Adrenal gland (tissue), 12 donors: ENCODE data around the gene NUDT17. TPM values are rescaled to one million over a fixed set of nuclear protein-coding genes. Genes with fewer than 3 reads are reported as not detected.

Experiments used
- DNase-seq, 7 donors: peaks; one replicate each; pipeline ENCODE4 v3.0.0-alpha.2; 2019 to 2020
- H3K27ac ChIP-seq, 5 donors: fragments of 200-600 bp; sonication (generic) in 4 of 5; 1 replicate in 3 of 5; 2 replicates in 2 of 5; pipeline versions ENCODE4 v1.5.1 to v1.8.0; 2016 to 2020; ENCODE audit warnings: mild to moderate bottlenecking in 1 of 5
- H3K27me3 ChIP-seq: fragments of 200-600 bp; 2 replicates; pipeline ENCODE4 v1.8.0; 2021
- H3K36me3 ChIP-seq, 2 donors: fragments of 200-600 bp; replicated peaks in 1 of 2; 1 replicate in 1 of 2; 2 replicates in 1 of 2; pipeline versions ENCODE4 v1.5.1 to v1.8.0; 2018 to 2022
- H3K4me1 ChIP-seq, 2 donors: fragments of 200-600 bp; replicated peaks in 1 of 2; 1 replicate in 1 of 2; 2 replicates in 1 of 2; pipeline versions ENCODE4 v1.5.1 to v1.8.0; 2018 to 2021
- H3K4me3 ChIP-seq, 4 donors: fragments of 200-600 bp; sonication (generic) in 3 of 4; one replicate each; pipeline ENCODE4 v1.5.1; 2016 to 2018
- H3K9me3 ChIP-seq, 3 donors: fragments of 200-600 bp; sonication (generic) in 1 of 3; replicated peaks in 1 of 3; 1 replicate in 2 of 3; 2 replicates in 1 of 3; pipeline versions ENCODE4 v1.5.1 to v1.8.0; 2016 to 2021
- CTCF ChIP-seq, 6 experiments: fragments of 450-650 bp in 4 of 6; fragments of 200-600 bp in 2 of 6; sonication (generic) in 1 of 6; IDR thresholded peaks; 1 replicate in 5 of 6; 2 replicates in 1 of 6; pipeline versions ENCODE4 v1.5.1 to v1.8.0; 2016 to 2021; ENCODE audit warnings: antibody characterized with exemption in 6 of 6, mild to moderate bottlenecking in 2 of 6, moderate library complexity in 1 of 6
- POLR2A ChIP-seq, 2 donors: fragments of 450-650 bp; IDR thresholded peaks; one replicate each; pipeline ENCODE4 v1.6.1; 2017; ENCODE audit warnings: antibody characterized with exemption in 2 of 2, mild to moderate bottlenecking in 2 of 2, moderate library complexity in 1 of 2
- WGBS, 4 donors: extraction: QIAGEN DNeasy Blood & Tissue Kit in 2 of 4; methylation state at CpG; one replicate each; pipeline versions ENCODE4 v1.1.5 to v1.1.7; 2013 to 2017; 5-methylcytosine and 5-hydroxymethylcytosine counted together
- intact Hi-C, 2 donors: fragments of 100-400 bp; cut with DNase I; formaldehyde crosslinking; loops; one replicate each; pipeline versions ENCODE4 v1.14.1 to v1.15.0; 2022 to 2023
- polyA plus RNA-seq, 3 donors: library from polyadenylated mRNA; stranded (reverse); fragments of 200-250 nt in 2 of 3; fragments of 350-450 nt in 1 of 3; fragmentation: Illumina TruSeq in 1 of 3; extraction: RNeasy Lipid Tissue Mini Kit (QIAGEN cat#74804) in 1 of 3; gene quantifications; one replicate each; pipeline ENCODE4 v1.2.3, GENCODE V29; 2013 to 2014
- total RNA-seq, 9 donors: library from RNA; depleted of rRNA in 4 of 9; stranded (reverse); fragments of >200 nt in 4 of 9; fragments of 120-200 nt in 1 of 9; fragmentation: NEBNext Ultra II Directional in 1 of 9; extraction: Animal tissue kit (Norgen Biotek cat#: 25700) in 1 of 9; gene quantifications; one replicate each; pipeline versions ENCODE4 v1.1.0 to v1.2.4, GENCODE V29; 2013 to 2023
- donor health status: healthy with polysubstance abuse.
- donor health status: Bipolar disorder and iron deficiency.
- donor health status: DM: yes; HTN: yes; CAD: no.
- donor health status: DM: no; HTN: no; CAD: no.
- donor health status: DM: no; HTN: no; CAD: no.
- donor health status: DM: yes; HTN: yes; CAD: no.

Gene NUDT17
- total and polyA plus RNA-seq, 12 donors, result 1.5 to 7.8 (median 3.3) TPM

DNA sequence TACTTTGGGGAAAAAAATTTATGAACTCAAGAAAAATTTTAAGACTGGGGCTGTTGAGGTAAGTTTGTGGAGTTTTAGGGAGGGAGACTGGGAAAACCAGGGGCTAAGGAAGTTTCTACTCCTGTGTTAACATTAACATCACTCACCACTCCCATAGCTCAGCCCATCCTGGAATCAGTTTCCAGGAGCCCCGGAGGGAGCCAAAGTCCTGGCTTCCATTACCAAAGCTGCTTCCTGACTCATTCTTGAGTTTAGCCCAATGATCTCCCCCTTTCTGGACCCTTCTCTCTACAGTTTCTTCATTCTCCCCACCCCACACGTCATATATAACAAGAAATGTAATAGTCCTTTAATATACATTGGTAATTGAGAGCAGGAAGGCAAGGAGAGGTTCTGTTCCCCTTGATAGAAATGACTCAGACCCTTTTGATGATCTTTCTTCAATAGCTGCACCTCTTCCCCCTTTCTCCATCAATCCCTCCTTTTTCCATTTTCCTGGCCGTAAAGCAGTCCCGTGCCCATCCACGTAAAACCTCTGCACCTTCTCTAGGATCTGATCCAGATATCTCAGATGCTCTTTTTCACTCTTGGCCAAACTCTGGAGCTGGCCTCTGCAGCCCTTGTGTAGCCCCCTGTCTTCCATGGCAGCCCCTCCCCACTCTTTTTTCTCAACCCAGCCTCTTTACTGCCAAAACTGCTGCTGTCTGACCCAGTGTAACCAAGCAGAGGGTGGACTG is 18.0 kb downstream of the NUDT17 start:
- H3K36me3 ChIP-seq, result no peaks in the 10 kb centered on the region
- no peaks in the 10 kb centered on the region for H3K27me3 ChIP-seq
- H3K27ac ChIP-seq, result no peak overlapping the region
- TF ChIP-seq POLR2A (IDR thresholded peaks at IDR 0.05) (no peak), CTCF (IDR thresholded peaks at IDR 0.05) (no peak)
- H3K9me3 ChIP-seq, result no peaks in the 10 kb centered on the region
- peaks cover 0 to 5% of the 10 kb centered on the region in 2 donors for H3K4me1 ChIP-seq
- DNase-seq, result no peak
- intact Hi-C loops, result no loop called here
- WGBS, 4 donors, result 70 to 80% (median 74%) methylated on average over 5 of the region's 5 CpGs
- H3K4me3 ChIP-seq, result no peak overlapping the region

GRCh38 chr1:145868232-145868631 is 22.8 kb downstream of the NUDT17 start:
- WGBS, 4 donors, result 44 to 67% (median 64%) methylated on average over 4 of the region's 4 CpGs
- intact Hi-C loops, result no loop called here
- peaks cover 0 to 6% of the 10 kb centered on the region in 2 donors for H3K4me1 ChIP-seq
- no peak overlapping the region for H3K4me3 ChIP-seq
- H3K9me3 ChIP-seq, result no peaks in the 10 kb centered on the region
- TF ChIP-seq POLR2A (IDR thresholded peaks at IDR 0.05) (no peak), CTCF (IDR thresholded peaks at IDR 0.05) (no peak)
- no peak for DNase-seq
- H3K27me3 ChIP-seq, result no peaks in the 10 kb centered on the region
- H3K36me3 ChIP-seq, result no peaks in the 10 kb centered on the region
- no peak overlapping the region for H3K27ac ChIP-seq

GRCh38 chr1:145871994-145872924 is 26.8 kb downstream of the NUDT17 start:
- peak overlapping the region in 2 of 4 donors; percentile 25 to 47 for H3K4me3 ChIP-seq
- peak in 2 of 7 donors; percentile 26 to 43 for DNase-seq
- H3K9me3 ChIP-seq, result no peaks in the 10 kb centered on the region
- intact Hi-C loops, result no loop called here
- no peaks in the 10 kb centered on the region for H3K27me3 ChIP-seq
- TF ChIP-seq POLR2A (IDR thresholded peaks at IDR 0.05) (no peak), CTCF (IDR thresholded peaks at IDR 0.05) (no peak)
- no peaks in the 10 kb centered on the region for H3K36me3 ChIP-seq
- peak overlapping the region in 3 of 5 donors; percentile 47 to 67 (median 55) for H3K27ac ChIP-seq
- 36 to 47% (median 43%) methylated on average over 32 to 47 of the region's 47 CpGs for WGBS, 4 donors
- peaks cover 0 to 6% of the 10 kb centered on the region in 2 donors for H3K4me1 ChIP-seq

DNA sequence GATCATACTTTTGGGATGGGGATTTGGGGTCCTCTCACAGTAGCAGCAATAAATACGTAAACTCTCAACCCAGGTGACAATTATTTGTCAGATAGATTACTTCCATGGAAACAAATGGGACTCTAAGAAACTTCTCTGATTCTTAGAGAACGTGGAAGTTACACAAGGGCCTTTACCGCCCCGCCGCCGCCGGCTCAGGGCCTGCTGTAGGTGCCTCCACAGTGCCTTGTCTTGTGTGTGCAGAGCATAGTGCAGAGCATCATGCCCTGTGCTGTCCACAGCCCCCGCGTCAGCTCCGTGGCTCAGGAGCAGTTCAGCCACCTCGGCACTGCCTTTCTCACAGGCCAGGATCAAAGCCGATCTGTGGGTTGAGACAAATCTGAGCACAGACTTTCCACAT is 29.2 kb downstream of the NUDT17 start:
- no peaks in the 10 kb centered on the region for H3K27me3 ChIP-seq
- 88 to 93% (median 92%) methylated on average over 8 to 12 of the region's 12 CpGs for WGBS, 4 donors
- TF ChIP-seq CTCF (IDR thresholded peaks at IDR 0.05) (no peak), POLR2A (IDR thresholded peaks at IDR 0.05) (no peak)
- H3K4me1 ChIP-seq, result peaks cover 0 to 6% of the 10 kb centered on the region in 2 donors
- H3K27ac ChIP-seq, result no peak overlapping the region
- DNase-seq, result no peak
- no peaks in the 10 kb centered on the region for H3K9me3 ChIP-seq
- H3K4me3 ChIP-seq, result no peak overlapping the region
- no peaks in the 10 kb centered on the region for H3K36me3 ChIP-seq
- intact Hi-C loops, result no loop called here
